Cardiac muscle cell (in vitro differentiated cells and primary cell): ENCODE measurements around the gene ADAMTS3. TPM values are rescaled to one million over a fixed set of nuclear protein-coding genes. Genes with fewer than 3 reads are reported as not detected.
A peak's percentile ranks its signal among the peaks of the same experiment; 100 is the strongest.

ENCODE experiments used
- DNase-seq, 2 donors: peaks; one replicate each; pipeline versions ENCODE4 v3.0.0 to v3.0.0-alpha.2; 2010 to 2017; ENCODE audit warnings: low read depth in 1 of 2, low spot score in 1 of 2
- H3K27ac ChIP-seq: fragments of 200-600 bp; sonication (generic); 2 replicates; pipeline ENCODE4 v1.5.1; 2016
- H3K27me3 ChIP-seq: fragments of 200-600 bp; sonication (generic); 2 replicates; pipeline ENCODE4 v1.6.0; 2016; ENCODE audit warnings: control low read depth
- H3K36me3 ChIP-seq: fragments of 200-600 bp; sonication (generic); 2 replicates; pipeline ENCODE4 v1.5.1; 2016; ENCODE audit warnings: control low read depth
- H3K4me1 ChIP-seq: fragments of 200-600 bp; sonication (generic); 2 replicates; pipeline ENCODE4 v1.8.1; 2017; ENCODE audit warnings: low read depth, mild to moderate bottlenecking, mixed run types
- H3K4me3 ChIP-seq: fragments of 200-600 bp; sonication (generic); 2 replicates; pipeline ENCODE4 v1.5.1; 2016; ENCODE audit warnings: mild to moderate bottlenecking
- H3K9me3 ChIP-seq: fragments of 200-600 bp; sonication (generic); 2 replicates; pipeline ENCODE4 v1.5.1; 2017; ENCODE audit warnings: low read depth, mild to moderate bottlenecking, control low read depth
- CTCF ChIP-seq: IDR thresholded peaks from 2 replicates; pipeline ENCODE4 v1.5.1; 2012; ENCODE audit warnings: low read depth, mild to moderate bottlenecking, low read length
- polyA plus RNA-seq: library from polyadenylated mRNA; unstranded; fragments of >200 nt; fragmentation: Nextera tagmentation; extraction: Ambion mirVana; gene quantifications from 2 replicates; pipeline ENCODE4 v1.2.1, GENCODE V29; 2016
- total RNA-seq: library from RNA; depleted of rRNA; stranded (reverse); fragments of >200 nt; gene quantifications from 2 replicates; pipeline ENCODE4 v1.2.3, GENCODE V29; 2016

ADAMTS3 gene
- total and polyA plus RNA-seq, 2 experiments from 2014 or later: 1.2 to 14.7 TPM

- Histone ChIP-seq H3K27me3 (no peaks in the 10 kb centered on the region), H3K4me1 (peaks cover 13% of the 10 kb centered on the region), H3K36me3 (peaks cover 5% of the 10 kb centered on the region), H3K4me3 (no peak overlapping the region), H3K9me3 (no peaks in the 10 kb centered on the region), H3K27ac (no peak overlapping the region)
- no peak for TF ChIP-seq CTCF
- peak in 1 of 2 donors; percentile 95 for DNase-seq
Measured at GRCh38 chr4:72312032-72312650, 256.9 kb downstream of the ADAMTS3 start.

GRCh38 chr4:72311291-72311690 lies 257.7 kb downstream of the ADAMTS3 start:
- H3K4me1 ChIP-seq: peaks cover 13% of the 10 kb centered on the region
- no peaks in the 10 kb centered on the region for H3K27me3 ChIP-seq
- peaks cover 5% of the 10 kb centered on the region for H3K36me3 ChIP-seq
- TF ChIP-seq CTCF: no peak
- no peak overlapping the region for H3K27ac ChIP-seq
- no peak for DNase-seq
- no peak overlapping the region for H3K4me3 ChIP-seq
- H3K9me3 ChIP-seq: no peaks in the 10 kb centered on the region

GRCh38 chr4:72305620-72306019 lies 263.4 kb downstream of the ADAMTS3 start:
- H3K27me3 ChIP-seq: no peaks in the 10 kb centered on the region
- H3K27ac ChIP-seq: no peak overlapping the region
- no peaks in the 10 kb centered on the region for H3K36me3 ChIP-seq
- H3K4me1 ChIP-seq: no peaks in the 10 kb centered on the region
- no peak for DNase-seq
- no peaks in the 10 kb centered on the region for H3K9me3 ChIP-seq
- no peak for TF ChIP-seq CTCF
- no peak overlapping the region for H3K4me3 ChIP-seq

- H3K27ac ChIP-seq: no peak overlapping the region
- H3K9me3 ChIP-seq: no peaks in the 10 kb centered on the region
- no peaks in the 10 kb centered on the region for H3K4me1 ChIP-seq
- TF ChIP-seq CTCF: no peak
- DNase-seq: no peak
- no peaks in the 10 kb centered on the region for H3K27me3 ChIP-seq
- no peak overlapping the region for H3K4me3 ChIP-seq
- no peaks in the 10 kb centered on the region for H3K36me3 ChIP-seq
Measured at GRCh38 chr4:72305080-72305479, 263.9 kb downstream of the ADAMTS3 start.

GRCh38 chr4:72302981-72303704 lies 265.9 kb downstream of the ADAMTS3 start:
- H3K4me3 ChIP-seq: no peak overlapping the region
- no peaks in the 10 kb centered on the region for H3K9me3 ChIP-seq
- H3K36me3 ChIP-seq: no peaks in the 10 kb centered on the region
- TF ChIP-seq CTCF: peak; percentile 71
- DNase-seq: peak; percentile 58 to 70
- no peaks in the 10 kb centered on the region for H3K4me1 ChIP-seq
- H3K27ac ChIP-seq: no peak overlapping the region
- no peaks in the 10 kb centered on the region for H3K27me3 ChIP-seq
